OCI-M1 (cell line): ENCODE data around the gene LRRC32.
"Not testable (repeated sequence)": the region's sequence is repeated elsewhere in the genome, so short reads cannot be mapped to it uniquely, and the experiment has no call there.

ENCODE experiments used
- DNase-seq: peaks from one replicate; lab custom pipeline; 2025; lab: John Stamatoyannopoulos, UW

The LRRC32 gene

GRCh38 chr11:76610871-76611475, 59.6 kb downstream of the LRRC32 start:
- peak; percentile 48 for DNase-seq

GRCh38 chr11:76610371-76610770, 60.2 kb downstream of the LRRC32 start:
- no peak for DNase-seq

GRCh38 chr11:76609736-76610370, 60.7 kb downstream of the LRRC32 start:
- no peak for DNase-seq

GRCh38 chr11:76608879-76609460, 61.6 kb downstream of the LRRC32 start:
- not testable (repeated sequence) for DNase-seq

- not testable (repeated sequence) for DNase-seq
Measured at GRCh38 chr11:76608228-76608627, 62.3 kb downstream of the LRRC32 start.
